GM19455 (cell line): ENCODE data around the gene ARFIP2.
"Not testable (repeated sequence)": the region's sequence is repeated elsewhere in the genome, so short reads cannot be mapped to it uniquely, and the experiment has no call there.

Source experiments
- ATAC-seq: cut with Tn5 transposase; IDR thresholded peaks from one replicate; pipeline ENCODE4 v1.9.1; 2021; ENCODE audit not compliant: unreplicated experiment

Gene ARFIP2

GRCh38 chr11:6481012-6481923 is at the start of gene ARFIP2, which contains the start of gene TIMM10B:
Gene ARFIP2, minus strand, starts transcription at chr11:6481331. Its CDS starts 910 bp downstream, at chr11:6480421.
Gene TIMM10B, plus strand, starts transcription at chr11:6481501. Its CDS starts 16 bp downstream, at chr11:6481517.
- ATAC-seq, result peak; percentile 99

- no peak for ATAC-seq
Measured at GRCh38 chr11:6530848-6531247, 49.7 kb upstream of the ARFIP2 start.

GRCh38 chr11:6529266-6529665 is 48.1 kb upstream of the ARFIP2 start:
- ATAC-seq, result no peak

GRCh38 chr11:6526411-6527135 is 45.4 kb upstream of the ARFIP2 start:
- peak; percentile 69 for ATAC-seq

- ATAC-seq, result no peak
Measured at GRCh38 chr11:6523253-6523652, 42.1 kb upstream of the ARFIP2 start.

GRCh38 chr11:6521946-6522345 is 40.8 kb upstream of the ARFIP2 start:
- not testable (repeated sequence) for ATAC-seq

GRCh38 chr11:6520265-6520664 is 39.1 kb upstream of the ARFIP2 start:
- ATAC-seq, result no peak

- no peak for ATAC-seq
Measured at GRCh38 chr11:6516865-6517264, 35.7 kb upstream of the ARFIP2 start.

GRCh38 chr11:6505577-6506240 is 24.6 kb upstream of the ARFIP2 start:
- no peak for ATAC-seq

- ATAC-seq, result no peak
Measured at GRCh38 chr11:6504166-6504565, 23.0 kb upstream of the ARFIP2 start.

GRCh38 chr11:6502382-6502781 is 21.3 kb upstream of the ARFIP2 start:
- ATAC-seq, result no peak

GRCh38 chr11:6498544-6498943 is 17.4 kb upstream of the ARFIP2 start:
- ATAC-seq, result no peak

- ATAC-seq, result no peak
Measured at GRCh38 chr11:6498121-6498520, 17.0 kb upstream of the ARFIP2 start.

- ATAC-seq, result no peak
Measured at GRCh38 chr11:6497069-6497839, 16.1 kb upstream of the ARFIP2 start, which contains the start of gene DNHD1. Gene DNHD1, plus strand, starts transcription at chr11:6497280. Its CDS starts 936 bp downstream, at chr11:6498216.

GRCh38 chr11:6489306-6489705 is 8.2 kb upstream of the ARFIP2 start:
- no peak for ATAC-seq

- ATAC-seq, result no peak
Measured at GRCh38 chr11:6488821-6489220, 7.7 kb upstream of the ARFIP2 start.

GRCh38 chr11:6488342-6488741 is 7.2 kb upstream of the ARFIP2 start:
- ATAC-seq, result no peak

- no peak for ATAC-seq
Measured at GRCh38 chr11:6486938-6487337, 5.8 kb upstream of the ARFIP2 start.

GRCh38 chr11:6486256-6486655 is 5.1 kb upstream of the ARFIP2 start:
- ATAC-seq, result no peak

GRCh38 chr11:6485661-6486060 is 4.5 kb upstream of the ARFIP2 start:
- ATAC-seq, result no peak

GRCh38 chr11:6483015-6483414 is 1.9 kb upstream of the ARFIP2 start:
- no peak for ATAC-seq
